IMR-90 (cell line): Measurements from ENCODE around the gene ETNK1. TPM values are rescaled to one million over a fixed set of nuclear protein-coding genes. Genes with fewer than 3 reads are reported as not detected.

Experiments
- ATAC-seq: fragments of 200-7000 bp; cut with Tn5 transposase; 2 replicates; pipeline ENCODE4 v1.9.1; 2020; ENCODE audit warnings: low read depth, mild to moderate bottlenecking, moderate library complexity
- BruUV-seq: library from RNA; stranded (reverse); fragments of 400-500 nt; replicated peaks from 2 replicates; lab custom pipeline; 2021; lab: Mats Ljungman, UMichigan
- CTCF ChIA-PET: fragments of 300-600 bp; formaldehyde crosslinking; extraction: SDS; loops from one replicate; lab custom pipeline; 2021; ENCODE audit warnings: antibody characterized with exemption; lab: Yijun Ruan, JAX
- POLR2A ChIA-PET: fragments of 300-600 bp; sonication (Branson Sonifier 250); formaldehyde crosslinking; loops from one replicate; lab custom pipeline; 2022; ENCODE audit warnings: antibody characterized with exemption; ENCODE audit not compliant: unreplicated experiment; lab: Charles Lee
- DNase-seq: peaks from one replicate; pipeline ENCODE4 v3.0.0; 2013
- H2AFZ ChIP-seq: replicated peaks from 2 replicates; pipeline ENCODE3; 2013; ENCODE audit warnings: low read length, mild to moderate bottlenecking; ENCODE audit not compliant: poor library complexity
- H2AK5ac ChIP-seq: 2 replicates; pipeline ENCODE4 v1.6.1; 2013; ENCODE audit warnings: low read depth, low read length, inconsistent platforms
- H2AK9ac ChIP-seq: replicated peaks from 2 replicates; pipeline ENCODE3; 2013; ENCODE audit warnings: mild to moderate bottlenecking, low read depth, low read length, moderate library complexity; ENCODE audit not compliant: poor library complexity
- H2BK120ac ChIP-seq: 2 replicates; pipeline ENCODE4 v1.6.1; 2013; ENCODE audit warnings: low read depth, low read length, inconsistent platforms
- H2BK15ac ChIP-seq: 3 replicates; pipeline ENCODE4 v1.6.1; 2013; ENCODE audit warnings: low read depth, low read length, inconsistent platforms
- H2BK20ac ChIP-seq: 2 replicates; pipeline ENCODE4 v1.6.1; 2013; ENCODE audit warnings: low read depth, mild to moderate bottlenecking, inconsistent platforms, low read length, moderate library complexity
- H2BK5ac ChIP-seq: 2 replicates; pipeline ENCODE4 v1.6.1; 2013; ENCODE audit warnings: mild to moderate bottlenecking, low read depth, low read length, inconsistent platforms; ENCODE audit not compliant: poor library complexity, severe bottlenecking
- H3K14ac ChIP-seq: replicated peaks from 2 replicates; pipeline ENCODE4 v1.6.1; 2013; ENCODE audit warnings: low read depth, low read length, inconsistent platforms
- H3K18ac ChIP-seq: 2 replicates; pipeline ENCODE4 v1.6.1; 2013; ENCODE audit warnings: low read depth, low read length, control low read depth
- H3K23ac ChIP-seq: 2 replicates; pipeline ENCODE4 v1.6.1; 2013; ENCODE audit warnings: low read depth, low read length, inconsistent platforms
- H3K27ac ChIP-seq: 2 replicates; pipeline ENCODE4 v1.5.1; 2013; ENCODE audit warnings: mild to moderate bottlenecking, control low read depth, low read length; ENCODE audit not compliant: insufficient read depth
- H3K27me3 ChIP-seq: 2 replicates; pipeline ENCODE4 v1.6.1; 2013; ENCODE audit warnings: low read length; ENCODE audit not compliant: control insufficient read depth, insufficient read depth
- H3K36me3 ChIP-seq: 2 replicates; pipeline ENCODE4 v1.6.1; 2013; ENCODE audit warnings: low read length, mixed read lengths; ENCODE audit not compliant: control insufficient read depth, insufficient read depth
- H3K4ac ChIP-seq: 2 replicates; pipeline ENCODE4 v1.6.1; 2013; ENCODE audit warnings: low read depth, low read length, inconsistent platforms
- H3K4me1 ChIP-seq: 2 replicates; pipeline ENCODE4 v1.6.1; 2013; ENCODE audit warnings: low read length, mixed read lengths; ENCODE audit not compliant: control insufficient read depth, insufficient read depth
- H3K4me2 ChIP-seq: 2 replicates; pipeline ENCODE4 v1.6.1; 2013; ENCODE audit warnings: low read depth, mild to moderate bottlenecking, control low read depth, low read length, moderate library complexity
- H3K4me3 ChIP-seq: 2 replicates; pipeline ENCODE4 v1.5.1; 2013; ENCODE audit warnings: low read depth, mild to moderate bottlenecking, control low read depth, low read length, moderate library complexity; ENCODE audit not compliant: insufficient read depth
- H3K56ac ChIP-seq: 2 replicates; pipeline ENCODE4 v1.6.1; 2013; ENCODE audit warnings: low read length, inconsistent platforms; ENCODE audit not compliant: insufficient read depth; ENCODE audit errors: extremely low read depth
- H3K79me1 ChIP-seq, 2 experiments: 2 replicates each; pipeline ENCODE4 v1.6.1; 2013; ENCODE audit warnings: low read length in 2 of 2, inconsistent platforms in 1 of 2, low read depth in 1 of 2
- H3K9ac ChIP-seq: 2 replicates; pipeline ENCODE4 v1.6.1; 2013; ENCODE audit warnings: low read depth, low read length, control low read depth
- H3K9me1 ChIP-seq: 2 replicates; pipeline ENCODE4 v1.6.1; 2013; ENCODE audit warnings: low read length, inconsistent platforms; ENCODE audit not compliant: insufficient read depth
- H3K9me3 ChIP-seq: 2 replicates; pipeline ENCODE4 v1.6.1; 2013; ENCODE audit warnings: low read length; ENCODE audit not compliant: control insufficient read depth, insufficient read depth
- H4K20me1 ChIP-seq: 2 replicates; pipeline ENCODE4 v1.6.1; 2013; ENCODE audit warnings: low read length, inconsistent platforms; ENCODE audit not compliant: insufficient read depth
- H4K5ac ChIP-seq: 2 replicates; pipeline ENCODE4 v1.6.1; 2013; ENCODE audit warnings: mild to moderate bottlenecking, low read depth, low read length, control low read depth
- H4K8ac ChIP-seq, 2 experiments: 2 replicates each; pipeline ENCODE4 v1.6.1; 2013; ENCODE audit warnings: low read depth in 2 of 2, low read length in 2 of 2, control low read depth in 1 of 2, inconsistent platforms in 1 of 2
- H4K91ac ChIP-seq: 2 replicates; pipeline ENCODE4 v1.6.1; 2013; ENCODE audit warnings: low read depth, low read length, inconsistent platforms; ENCODE audit not compliant: insufficient read depth
- BHLHE40 ChIP-seq: fragments of 150-350 bp; IDR thresholded peaks from 2 replicates; pipeline ENCODE4 v1.6.1; 2016; ENCODE audit warnings: mild to moderate bottlenecking, low read depth, low read length
- CHD1 ChIP-seq: IDR thresholded peaks from 2 replicates; pipeline ENCODE4 v1.6.1; 2012; ENCODE audit warnings: low read depth, low read length, improper control_type of control experiment
- ELK1 ChIP-seq: fragments of 150-350 bp; IDR thresholded peaks from 2 replicates; pipeline ENCODE4 v1.6.1; 2016; ENCODE audit warnings: low read depth, mild to moderate bottlenecking, low read length, moderate library complexity, borderline replicate concordance
- RCOR1 ChIP-seq: IDR thresholded peaks from 2 replicates; pipeline ENCODE4 v1.6.1; 2012; ENCODE audit warnings: mild to moderate bottlenecking, low read length, improper control_type of control experiment; ENCODE audit not compliant: insufficient replicate concordance
- WGBS, 2 experiments: methylation state at CpG; one replicate each; pipeline versions ENCODE4 v1.1.5 to v1.1.7; 2013; ENCODE audit warnings: missing lambda C conversion rate in 2 of 2; ENCODE audit not compliant: insufficient read length in 1 of 2; ENCODE audit errors: extremely low coverage in 2 of 2; 5-methylcytosine and 5-hydroxymethylcytosine counted together
- dilution Hi-C: fragments of 300-500 bp; cut with HindIII; formaldehyde crosslinking; loops from one replicate; pipeline ENCODE4 v1.14.3; 2018; ENCODE audit warnings: low sequenced_read_pairs; ENCODE audit not compliant: unreplicated experiment
- in situ Hi-C: fragments of 300-500 bp; cut with MboI; formaldehyde crosslinking; loops from 3 replicates; pipeline ENCODE4 v1.14.3; 2019; ENCODE audit warnings: low sequenced_read_pairs, inconsistent platforms, mixed read lengths
- intact Hi-C: fragments of 100-400 bp; cut with micrococcal nuclease; formaldehyde crosslinking; loops from 2 replicates; pipeline ENCODE4 v1.10.0; 2022
- polyA plus RNA-seq, 3 experiments: library from polyadenylated mRNA; depleted of rRNA; stranded (reverse); fragments of >200 nt; gene quantifications; 2 replicates each; pipeline ENCODE4 v1.2.3, GENCODE V29; 2012; ENCODE audit warnings: low replicate concordance in 1 of 3
- total RNA-seq: library from RNA; depleted of rRNA; stranded (reverse); fragments of >200 nt; gene quantifications from 2 replicates; pipeline ENCODE4 v1.2.3, GENCODE V29; 2012

The ETNK1 gene
- total and polyA plus RNA-seq, 2 of the 4 experiments (the other 2 are of a cell fraction), result 12.8 to 33.3 TPM

DNA sequence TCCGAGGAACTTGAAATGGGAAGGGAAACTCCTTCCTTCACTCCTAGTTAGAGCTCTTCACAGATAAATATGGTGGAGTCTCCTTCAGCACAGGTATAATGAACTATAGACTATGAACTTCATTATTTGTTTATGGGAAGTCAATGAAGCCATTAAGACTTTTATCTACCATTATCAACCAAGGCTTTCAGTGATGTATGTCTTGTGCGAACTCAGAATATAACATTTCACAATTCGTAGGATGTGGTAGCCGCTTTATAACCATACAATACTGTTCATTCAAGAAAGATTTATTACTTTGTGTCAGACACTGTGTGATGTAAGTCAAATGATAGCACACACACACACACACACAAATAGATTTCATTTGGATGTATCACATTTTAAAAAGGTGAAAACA is 24.8 kb upstream of the ETNK1 start:
- H3K4me3 ChIP-seq, result no peak overlapping the region
- DNase-seq (no peak), ATAC-seq (no peak)
- H2BK20ac ChIP-seq, result no peak overlapping the region
- H4K5ac ChIP-seq, result no peak overlapping the region
- no peaks in the 10 kb centered on the region for H3K9me3 ChIP-seq
- POLR2A ChIA-PET, result no interaction called here
- no peak overlapping the region for H2BK15ac ChIP-seq
- H3K4me1 ChIP-seq, result no peaks in the 10 kb centered on the region
- no peaks in the 10 kb centered on the region for H3K36me3 ChIP-seq
- no peak for TF ChIP-seq BHLHE40
- TF ChIP-seq CHD1, result no peak
- TF ChIP-seq RCOR1, result no peak
- no peak for TF ChIP-seq ELK1
- no peak overlapping the region for H3K18ac ChIP-seq
- no peak overlapping the region for H3K23ac ChIP-seq
- H3K9me1 ChIP-seq, result no peaks in the 10 kb centered on the region
- no peaks in the 10 kb centered on the region for H3K27me3 ChIP-seq
- dilution Hi-C loops, result no loop called here
- no peak overlapping the region for H2BK120ac ChIP-seq
- H3K4ac ChIP-seq, result no peak overlapping the region
- intact Hi-C loops, result no loop called here
- H3K14ac ChIP-seq, result no peak overlapping the region
- no peak overlapping the region for H2AFZ ChIP-seq
- H2AK5ac ChIP-seq, result no peak overlapping the region
- H3K9ac ChIP-seq, result no peak overlapping the region
- H4K8ac ChIP-seq, result no peak overlapping the region
- whole genome bisulfite sequencing, 2 experiments, result no CpG with 5 or more reads among the region's 4 CpGs
- CTCF ChIA-PET, result no interaction called here
- H3K56ac ChIP-seq, result no peak overlapping the region
- no peak overlapping the region for H3K27ac ChIP-seq
- no peak overlapping the region for H2BK5ac ChIP-seq
- no peaks in the 10 kb centered on the region for H3K79me1 ChIP-seq
- BruUV-seq, result no TSS peak
- no peak overlapping the region for H4K91ac ChIP-seq
- no peak overlapping the region for H3K4me2 ChIP-seq
- in situ Hi-C loops, result no loop called here
- H4K20me1 ChIP-seq, result no peaks in the 10 kb centered on the region
- H2AK9ac ChIP-seq, result no peak overlapping the region
